HL-60 (cell line): ENCODE data around the gene SMURF1.
"Not testable (repeated sequence)": the region's sequence is repeated elsewhere in the genome, so short reads cannot be mapped to it uniquely, and the experiment has no call there.

Experiments used
- CTCF ChIP-seq: IDR thresholded peaks from one replicate; pipeline ENCODE4 v1.5.1; 2011; ENCODE audit warnings: low read length, control low read depth, inconsistent platforms; ENCODE audit not compliant: insufficient read depth
- POLR2AphosphoS5 ChIP-seq: IDR thresholded peaks from 2 replicates; pipeline ENCODE4 v1.6.1; 2012; ENCODE audit warnings: low read depth
- REST ChIP-seq: IDR thresholded peaks from 2 replicates; pipeline ENCODE4 v1.6.1; 2012; ENCODE audit warnings: low read depth; ENCODE audit not compliant: insufficient replicate concordance
- SPI1 ChIP-seq: IDR thresholded peaks from 2 replicates; pipeline ENCODE4 v1.6.1; 2012; ENCODE audit warnings: low read depth, mild to moderate bottlenecking, borderline replicate concordance

- not testable (repeated sequence) for TF ChIP-seq CTCF, POLR2AphosphoS5, REST, SPI1
These were observed 40.1 kb downstream of the SMURF1 start for GRCh38 chr7:99103836-99104235.
